Cardiac muscle cell (in vitro differentiated cells and primary cell): ENCODE measurements around the gene GRID1. TPM values are rescaled to one million over a fixed set of nuclear protein-coding genes. Genes with fewer than 3 reads are reported as not detected.
A peak's percentile ranks its signal among the peaks of the same experiment; 100 is the strongest.
"Not testable (repeated sequence)": the region's sequence is repeated elsewhere in the genome, so short reads cannot be mapped to it uniquely, and the experiment has no call there.

Source experiments
- DNase-seq, 2 donors: peaks; one replicate each; pipeline versions ENCODE4 v3.0.0 to v3.0.0-alpha.2; 2010 to 2017; ENCODE audit warnings: low read depth in 1 of 2, low spot score in 1 of 2
- H3K27ac ChIP-seq: fragments of 200-600 bp; sonication (generic); 2 replicates; pipeline ENCODE4 v1.5.1; 2016
- H3K27me3 ChIP-seq: fragments of 200-600 bp; sonication (generic); 2 replicates; pipeline ENCODE4 v1.6.0; 2016; ENCODE audit warnings: control low read depth
- H3K36me3 ChIP-seq: fragments of 200-600 bp; sonication (generic); 2 replicates; pipeline ENCODE4 v1.5.1; 2016; ENCODE audit warnings: control low read depth
- H3K4me1 ChIP-seq: fragments of 200-600 bp; sonication (generic); 2 replicates; pipeline ENCODE4 v1.8.1; 2017; ENCODE audit warnings: low read depth, mild to moderate bottlenecking, mixed run types
- H3K4me3 ChIP-seq: fragments of 200-600 bp; sonication (generic); 2 replicates; pipeline ENCODE4 v1.5.1; 2016; ENCODE audit warnings: mild to moderate bottlenecking
- H3K9me3 ChIP-seq: fragments of 200-600 bp; sonication (generic); 2 replicates; pipeline ENCODE4 v1.5.1; 2017; ENCODE audit warnings: low read depth, mild to moderate bottlenecking, control low read depth
- CTCF ChIP-seq: IDR thresholded peaks from 2 replicates; pipeline ENCODE4 v1.5.1; 2012; ENCODE audit warnings: low read depth, mild to moderate bottlenecking, low read length
- polyA plus RNA-seq: library from polyadenylated mRNA; unstranded; fragments of >200 nt; fragmentation: Nextera tagmentation; extraction: Ambion mirVana; gene quantifications from 2 replicates; pipeline ENCODE4 v1.2.1, GENCODE V29; 2016
- total RNA-seq: library from RNA; depleted of rRNA; stranded (reverse); fragments of >200 nt; gene quantifications from 2 replicates; pipeline ENCODE4 v1.2.3, GENCODE V29; 2016

The GRID1 gene
- total and polyA plus RNA-seq, 2 experiments from 2014 or later, result 1.5 to 1.6 TPM

GRCh38 chr10:86034710-86035109, 331.9 kb downstream of the GRID1 start:
- no peaks in the 10 kb centered on the region for H3K36me3 ChIP-seq
- H3K4me3 ChIP-seq, result no peak overlapping the region
- no peak for TF ChIP-seq CTCF
- DNase-seq, result no peak
- no peak overlapping the region for H3K27ac ChIP-seq
- no peaks in the 10 kb centered on the region for H3K4me1 ChIP-seq
- H3K27me3 ChIP-seq, result no peaks in the 10 kb centered on the region
- H3K9me3 ChIP-seq, result no peaks in the 10 kb centered on the region

- TF ChIP-seq CTCF, result no peak
- Histone ChIP-seq H3K9me3 (no peaks in the 10 kb centered on the region), H3K4me1 (no peaks in the 10 kb centered on the region), H3K27ac (no peak overlapping the region), H3K4me3 (no peak overlapping the region), H3K27me3 (no peaks in the 10 kb centered on the region), H3K36me3 (no peaks in the 10 kb centered on the region)
- DNase-seq, result no peak
Observed at GRCh38 chr10:86033581-86033980, 333.0 kb downstream of the GRID1 start.

- H3K27me3 ChIP-seq, H3K27ac ChIP-seq, H3K36me3 ChIP-seq, H3K9me3 ChIP-seq, H3K4me3 ChIP-seq, H3K4me1 ChIP-seq, DNase-seq: not testable (repeated sequence)
Observed at GRCh38 chr10:86032087-86032486, 334.5 kb downstream of the GRID1 start.

- DNase-seq, result no peak
- no peak for TF ChIP-seq CTCF
- Histone ChIP-seq H3K4me1 (peaks cover 10% of the 10 kb centered on the region), H3K9me3 (no peaks in the 10 kb centered on the region), H3K36me3 (no peaks in the 10 kb centered on the region), H3K27ac (no peak overlapping the region), H3K4me3 (no peak overlapping the region), H3K27me3 (no peaks in the 10 kb centered on the region)
Observed at GRCh38 chr10:86030312-86030711, 336.3 kb downstream of the GRID1 start.

- no peaks in the 10 kb centered on the region for H3K9me3 ChIP-seq
- no peak for TF ChIP-seq CTCF
- peaks cover 37% of the 10 kb centered on the region for H3K4me1 ChIP-seq
- no peak overlapping the region for H3K27ac ChIP-seq
- H3K36me3 ChIP-seq, result no peaks in the 10 kb centered on the region
- no peak for DNase-seq
- no peaks in the 10 kb centered on the region for H3K27me3 ChIP-seq
- H3K4me3 ChIP-seq, result no peak overlapping the region
Observed at GRCh38 chr10:86027346-86027745, 339.2 kb downstream of the GRID1 start.

GRCh38 chr10:86025509-86025908, 341.1 kb downstream of the GRID1 start:
- DNase-seq, result no peak
- no peak overlapping the region for H3K4me3 ChIP-seq
- TF ChIP-seq CTCF, result no peak
- peaks cover 41% of the 10 kb centered on the region for H3K4me1 ChIP-seq
- peak overlapping the region; percentile 82 for H3K27ac ChIP-seq
- no peaks in the 10 kb centered on the region for H3K27me3 ChIP-seq
- no peaks in the 10 kb centered on the region for H3K36me3 ChIP-seq
- no peaks in the 10 kb centered on the region for H3K9me3 ChIP-seq
